HG03066 (cell line): ENCODE results near the gene FNDC7.
A peak's percentile ranks its signal among the peaks of the same experiment; 100 is the strongest.
"Not testable (repeated sequence)": the region's sequence is repeated elsewhere in the genome, so short reads cannot be mapped to it uniquely, and the experiment has no call there.

Source experiments
- ATAC-seq: cut with Tn5 transposase; IDR thresholded peaks from one replicate; pipeline ENCODE4 v1.9.1; 2021; ENCODE audit warnings: low read depth; ENCODE audit not compliant: unreplicated experiment

FNDC7 gene, protein sequence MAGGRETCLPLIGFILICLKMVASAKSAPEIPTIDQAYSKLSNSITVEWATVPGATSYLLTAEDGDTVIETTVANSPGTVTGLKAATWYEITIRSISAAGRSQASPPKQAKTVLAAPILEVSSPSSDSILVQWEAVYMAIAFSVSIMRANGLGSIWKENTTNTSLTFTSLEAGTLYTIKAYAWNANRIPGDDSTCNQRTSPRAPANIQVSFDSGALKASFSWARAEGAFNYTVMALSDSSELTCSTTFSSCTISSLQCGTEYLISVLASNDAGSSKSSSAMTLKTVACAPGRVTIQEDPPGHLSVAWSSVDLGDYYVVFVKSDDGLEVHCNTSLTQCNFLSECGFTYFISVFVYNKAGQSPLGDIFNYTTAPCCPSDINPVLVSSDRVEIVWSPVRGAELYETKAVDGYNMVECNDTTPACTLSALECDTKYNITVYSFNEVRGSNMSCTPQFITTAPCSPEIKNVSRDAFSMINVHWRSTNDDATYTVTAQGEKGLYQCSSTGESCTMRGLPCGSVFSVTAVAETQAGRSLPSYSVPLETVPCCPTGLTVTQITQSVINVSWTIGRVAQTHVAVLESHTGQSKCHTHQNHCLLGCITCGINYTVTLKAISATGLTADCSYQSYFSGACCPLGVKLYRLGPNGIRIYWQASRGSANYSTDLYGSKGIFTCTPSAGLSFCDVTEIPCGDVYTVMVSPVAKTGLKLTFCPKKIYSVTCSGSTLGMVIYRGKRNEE

DNA sequence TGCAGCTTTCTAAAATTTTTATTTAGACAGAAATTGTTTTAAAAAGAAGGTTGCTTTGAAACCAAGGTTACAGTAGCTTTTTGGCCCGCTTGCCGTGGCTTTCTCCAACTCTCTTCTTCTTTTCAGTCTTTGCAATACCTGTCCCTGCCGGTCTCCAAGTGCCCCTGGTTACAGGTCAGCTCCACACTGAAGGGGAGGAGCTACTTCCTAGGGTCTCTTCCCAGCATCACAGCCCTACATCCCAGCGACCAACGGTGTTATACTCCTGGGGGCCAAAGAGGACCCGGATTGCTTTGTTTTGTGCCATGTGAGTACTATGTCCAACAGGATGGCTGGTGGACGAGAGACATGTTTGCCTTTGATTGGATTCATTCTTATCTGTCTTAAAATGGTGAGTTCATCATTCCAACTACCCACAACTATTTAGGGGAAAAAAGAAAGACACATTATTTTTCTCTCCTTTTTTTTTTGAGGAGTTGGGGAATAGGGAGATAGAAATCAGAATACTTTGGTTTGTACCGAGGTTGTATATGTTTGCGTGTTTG, at the start of gene FNDC7:
Gene FNDC7, plus strand, starts transcription at position 303 of the 545 bp plus-strand sequence. Its CDS starts 26 bp downstream, at position 329.
- no peak for ATAC-seq

- ATAC-seq: no peak
These were observed 49.6 kb upstream of the FNDC7 start for GRCh38 chr1:108663074-108663473.

DNA sequence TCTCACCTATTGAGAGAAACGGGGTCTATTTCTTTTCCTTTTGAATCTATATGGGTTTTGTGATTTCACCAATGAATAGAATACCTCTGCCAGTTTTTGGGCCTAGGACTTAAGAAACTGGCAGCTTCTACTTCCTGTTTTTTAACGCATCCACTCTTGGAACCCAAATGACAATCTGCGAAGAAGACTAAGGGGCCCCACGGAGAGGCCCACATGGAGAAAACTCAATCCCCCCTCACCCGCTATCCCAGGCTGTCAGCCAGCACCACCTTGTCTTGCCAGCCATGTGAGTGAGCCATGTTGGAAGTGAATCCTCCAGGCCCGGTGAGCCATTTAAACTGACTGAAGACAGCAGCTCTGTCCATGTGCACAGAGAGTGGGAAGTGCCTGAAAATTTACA, 48.2 kb upstream of the FNDC7 start:
- ATAC-seq: no peak

GRCh38 chr1:108665067-108665466, 47.6 kb upstream of the FNDC7 start:
- ATAC-seq: no peak

DNA sequence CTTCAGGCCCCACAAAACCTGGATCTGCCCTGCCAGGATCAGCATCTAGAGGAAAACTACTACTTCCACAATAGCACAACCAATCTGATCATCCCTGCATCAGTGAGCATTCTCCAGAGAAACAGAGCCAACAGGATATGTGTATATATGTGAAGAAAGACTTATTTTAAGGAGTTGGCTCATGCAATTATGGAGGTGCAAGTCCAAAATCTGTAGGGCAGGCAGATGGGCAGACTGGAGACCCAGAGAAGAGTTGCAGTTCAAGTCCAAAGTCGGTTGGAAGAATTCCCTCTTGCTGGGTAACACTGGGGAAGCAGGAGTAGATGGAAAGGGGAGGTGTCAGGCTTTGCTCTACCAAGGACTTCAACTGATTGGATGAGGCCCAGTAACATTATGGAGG, 46.9 kb upstream of the FNDC7 start:
- no peak for ATAC-seq

DNA sequence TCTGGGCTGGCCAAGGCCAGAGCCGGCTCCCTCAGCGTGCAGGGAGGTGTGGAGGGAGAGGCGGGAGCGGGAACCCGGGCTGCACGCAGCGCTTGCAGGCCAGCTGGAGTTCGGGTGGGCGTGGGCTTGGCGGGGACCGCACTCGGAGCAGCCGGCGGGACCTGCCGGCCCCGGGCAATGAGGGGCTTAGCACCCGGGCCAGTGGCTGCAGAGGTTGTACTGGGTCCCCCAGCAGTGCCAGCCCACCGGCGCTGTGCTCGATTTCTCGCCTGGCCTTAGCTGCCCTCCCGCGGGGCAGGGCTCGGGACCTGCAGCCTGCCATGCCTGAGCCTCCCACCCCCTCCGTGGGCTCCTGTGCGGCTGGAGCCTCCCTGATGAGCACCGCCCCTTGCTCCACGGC, 45.3 kb upstream of the FNDC7 start:
- not testable (repeated sequence) for ATAC-seq

- ATAC-seq: no peak
These were observed 43.9 kb upstream of the FNDC7 start for GRCh38 chr1:108668777-108669176.

GRCh38 chr1:108669679-108670078, 43.0 kb upstream of the FNDC7 start:
- ATAC-seq: no peak

- no peak for ATAC-seq
These were observed 42.5 kb upstream of the FNDC7 start for GRCh38 chr1:108670131-108670773.

- ATAC-seq: no peak
These were observed 41.6 kb upstream of the FNDC7 start for GRCh38 chr1:108671143-108671542.

- no peak for ATAC-seq
These were observed 34.0 kb upstream of the FNDC7 start for GRCh38 chr1:108678706-108679105.

- ATAC-seq: no peak
These were observed 33.0 kb upstream of the FNDC7 start for GRCh38 chr1:108679586-108680213.

- ATAC-seq: not testable (repeated sequence)
These were observed 31.0 kb upstream of the FNDC7 start for GRCh38 chr1:108681701-108682100.

- no peak for ATAC-seq
These were observed 27.2 kb upstream of the FNDC7 start for GRCh38 chr1:108685529-108685928.

DNA sequence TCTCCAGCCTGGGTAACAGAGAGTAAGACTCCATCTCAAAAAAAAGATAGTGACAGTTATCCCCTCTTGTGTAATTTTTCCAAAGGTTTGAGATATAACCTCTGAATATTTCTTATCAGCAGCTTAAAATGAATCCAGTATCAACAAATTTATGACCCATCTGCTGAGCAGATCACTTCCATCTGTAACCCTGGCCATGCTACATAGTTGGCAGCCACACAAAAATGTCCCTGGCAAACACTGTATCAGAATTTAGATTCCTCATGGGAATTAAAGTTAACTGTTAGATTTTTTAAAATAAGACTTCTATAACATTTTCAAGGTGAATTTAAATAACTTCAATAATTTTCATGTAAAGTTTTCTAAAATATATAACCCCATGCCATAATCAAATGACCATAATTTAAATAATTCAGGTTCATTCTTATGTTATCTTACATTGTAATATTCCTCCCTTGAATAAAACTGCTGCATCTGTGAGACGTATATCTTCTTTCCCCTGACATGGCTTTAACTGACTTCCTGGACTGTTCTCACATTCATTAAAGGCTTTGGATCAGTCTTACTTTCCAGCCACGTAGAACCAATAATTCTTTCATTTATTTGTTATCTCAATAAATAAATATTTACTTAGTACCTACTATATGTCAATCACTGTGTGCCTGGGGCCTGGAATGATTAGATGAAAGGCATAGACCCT, 25.9 kb upstream of the FNDC7 start:
- ATAC-seq: no peak

GRCh38 chr1:108691128-108691941, 21.4 kb upstream of the FNDC7 start:
- no peak for ATAC-seq

DNA sequence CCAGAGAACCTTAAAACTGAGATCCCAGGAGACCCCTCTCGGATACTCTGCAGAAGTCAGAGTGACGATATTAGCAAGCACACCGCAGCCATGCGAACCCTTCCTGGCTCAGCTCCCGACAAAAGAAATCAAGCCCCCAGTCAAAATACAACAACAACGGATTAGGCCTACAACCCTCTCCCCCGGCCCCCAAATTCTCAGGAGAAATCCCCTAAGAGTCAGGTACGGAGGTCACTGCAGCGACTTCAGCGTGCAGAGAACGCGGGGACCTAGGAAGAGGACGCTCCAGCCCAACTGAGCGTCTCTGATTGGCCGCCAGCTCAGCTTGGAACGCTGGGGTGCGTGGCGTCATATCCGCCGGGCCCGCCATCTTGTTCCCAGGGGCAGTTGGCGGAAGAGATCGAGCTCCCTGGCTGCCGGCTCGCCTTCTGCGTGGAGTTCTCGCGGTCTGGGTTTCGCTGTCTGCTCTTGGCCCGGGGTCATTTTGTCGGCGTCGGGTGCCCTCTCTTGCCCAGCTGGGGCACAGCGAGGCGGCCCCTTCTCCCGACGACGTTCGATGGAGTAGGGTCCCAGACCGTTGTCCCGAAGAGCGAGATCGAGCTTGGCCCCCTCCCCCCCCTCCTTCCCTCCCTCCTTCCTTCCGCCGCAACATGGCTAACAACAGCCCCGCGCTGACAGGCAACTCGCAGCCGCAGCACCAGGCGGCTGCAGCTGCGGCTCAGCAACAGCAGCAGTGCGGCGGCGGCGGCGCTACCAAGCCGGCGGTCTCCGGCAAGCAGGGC, 20.6 kb upstream of the FNDC7 start, which contains the start of gene PRPF38B:
Gene PRPF38B, plus strand, starts transcription at position 369 of the 782 bp plus-strand sequence. Its CDS starts 282 bp downstream, at position 651.
- ATAC-seq: peak; percentile 93
